ENCODE results near the gene COA7.

COA7 gene

DNA sequence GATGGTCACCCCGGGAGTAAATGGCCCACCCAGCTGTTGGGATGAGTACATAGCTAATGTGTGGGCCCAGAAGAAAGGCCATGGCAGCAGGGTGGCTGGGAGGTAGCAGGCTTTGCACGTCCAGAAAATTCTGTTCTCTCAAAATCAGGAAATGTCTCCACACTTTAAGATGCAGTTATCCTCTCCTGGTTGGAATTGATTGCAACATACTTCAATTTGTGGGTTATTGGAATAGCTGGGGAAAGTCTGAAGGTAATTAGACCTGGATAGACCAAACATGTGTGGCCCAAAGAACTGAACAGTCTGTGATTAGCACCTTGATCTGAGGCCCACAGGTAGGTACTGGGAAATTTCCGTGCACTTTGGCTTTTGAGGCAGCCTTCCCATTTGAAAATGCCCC is 30.2 kb downstream of the COA7 start:
- DNase-seq: no peak

GRCh38 chr1:52667290-52667689 is 30.9 kb downstream of the COA7 start:
- no peak for DNase-seq

- no peak for DNase-seq
Observed at GRCh38 chr1:52665006-52665941, 32.9 kb downstream of the COA7 start.

GRCh38 chr1:52663716-52664115 is 34.4 kb downstream of the COA7 start:
- no peak for DNase-seq

GRCh38 chr1:52662645-52663313 is 35.4 kb downstream of the COA7 start:
- no peak for DNase-seq

DNA sequence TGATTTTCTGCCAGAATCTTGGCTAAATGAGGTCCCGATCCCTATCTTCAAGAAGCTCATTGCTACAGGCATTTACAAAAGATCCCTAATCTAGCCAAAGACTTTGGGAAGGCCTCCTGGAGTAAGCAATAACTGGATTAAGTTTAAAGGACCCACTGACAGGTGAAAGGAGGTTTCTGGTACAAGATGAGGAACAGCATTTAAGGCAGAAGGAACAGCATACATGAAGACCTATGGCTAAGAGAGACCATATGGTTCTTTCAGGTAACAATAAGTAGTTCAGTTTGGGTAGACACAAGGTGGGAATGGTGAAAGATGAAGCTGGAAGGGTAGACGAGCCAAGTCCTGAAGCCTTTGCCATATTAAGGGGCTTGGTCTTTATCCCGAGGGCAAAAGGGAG is 37.3 kb downstream of the COA7 start:
- no peak for DNase-seq

GRCh38 chr1:52659851-52660596 is 38.1 kb downstream of the COA7 start:
- DNase-seq: no peak

GRCh38 chr1:52659356-52659755 is 38.8 kb downstream of the COA7 start:
- no peak for DNase-seq

DNA sequence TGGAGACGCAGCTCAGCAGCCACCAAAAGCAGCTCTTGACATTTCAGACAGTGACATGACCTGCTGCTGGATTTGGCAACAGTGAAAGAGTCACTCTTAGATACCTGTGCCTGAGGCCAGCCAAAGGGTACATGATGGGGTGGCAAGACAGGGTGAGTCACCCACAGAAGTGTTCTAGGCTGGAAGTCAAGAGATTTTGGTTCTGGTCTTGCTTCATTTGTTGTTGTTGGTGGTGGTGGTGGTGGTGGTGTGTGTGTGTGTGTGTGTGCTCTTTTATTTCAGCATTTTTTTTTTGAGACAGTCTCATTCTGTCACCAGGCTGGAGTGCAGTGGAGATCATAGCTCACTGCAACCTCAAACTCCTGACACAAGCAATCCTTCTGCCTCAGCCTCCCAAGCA is 39.4 kb downstream of the COA7 start:
- DNase-seq: no peak

GRCh38 chr1:52657702-52658101 is 40.4 kb downstream of the COA7 start:
- no peak for DNase-seq

- no peak for DNase-seq
Observed at GRCh38 chr1:52654063-52654462, 44.1 kb downstream of the COA7 start.

DNA sequence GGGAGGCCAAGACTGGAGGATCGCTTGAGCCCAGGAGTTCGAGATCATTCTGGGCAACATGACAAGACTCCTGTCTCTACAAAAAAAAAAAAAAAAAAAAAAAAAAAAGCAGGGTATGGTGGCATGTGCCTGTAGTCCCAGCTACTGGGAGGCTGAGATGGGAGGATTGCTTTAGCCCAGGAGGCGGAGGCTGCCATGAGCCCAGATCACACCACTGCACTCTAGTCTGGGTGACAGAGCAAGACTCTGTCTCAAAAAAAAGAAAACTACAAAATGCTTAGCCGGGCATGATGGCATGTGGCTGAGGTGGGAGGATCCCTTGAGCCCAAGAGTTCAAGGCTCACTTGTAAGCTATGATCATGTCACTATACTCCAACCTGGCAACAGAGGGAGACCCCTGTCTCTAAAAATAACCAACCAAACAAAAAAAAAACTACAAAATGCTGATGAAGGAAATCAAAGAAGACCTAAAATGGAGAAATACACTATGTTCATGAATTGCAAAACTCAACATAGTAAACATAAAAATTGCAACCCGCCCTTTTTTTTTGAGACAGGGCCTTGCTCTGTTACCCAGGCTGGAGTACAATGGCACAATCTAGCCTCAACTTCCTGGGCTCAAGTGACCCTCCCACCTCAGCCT is 44.8 kb downstream of the COA7 start:
- DNase-seq: no peak

DNA sequence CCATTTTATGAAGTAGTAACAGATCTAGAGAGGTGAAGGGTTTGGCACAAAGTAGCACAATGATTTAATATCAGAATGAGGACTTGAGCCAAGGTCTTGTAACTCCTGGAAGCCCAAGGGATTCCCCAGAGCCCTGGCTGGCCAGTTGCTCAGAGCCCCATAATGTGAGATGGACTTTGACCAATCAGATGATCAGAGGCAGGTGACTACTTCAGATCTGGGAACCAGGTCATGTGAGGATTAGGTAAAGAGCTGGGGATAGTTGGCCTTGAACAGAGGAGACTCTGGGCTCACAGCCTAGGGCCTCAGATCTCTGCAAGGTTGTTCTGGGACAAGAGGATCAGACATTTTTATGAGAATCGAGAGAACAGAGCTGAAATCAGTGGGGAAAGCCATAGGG is 46.2 kb downstream of the COA7 start:
- no peak for DNase-seq

DNA sequence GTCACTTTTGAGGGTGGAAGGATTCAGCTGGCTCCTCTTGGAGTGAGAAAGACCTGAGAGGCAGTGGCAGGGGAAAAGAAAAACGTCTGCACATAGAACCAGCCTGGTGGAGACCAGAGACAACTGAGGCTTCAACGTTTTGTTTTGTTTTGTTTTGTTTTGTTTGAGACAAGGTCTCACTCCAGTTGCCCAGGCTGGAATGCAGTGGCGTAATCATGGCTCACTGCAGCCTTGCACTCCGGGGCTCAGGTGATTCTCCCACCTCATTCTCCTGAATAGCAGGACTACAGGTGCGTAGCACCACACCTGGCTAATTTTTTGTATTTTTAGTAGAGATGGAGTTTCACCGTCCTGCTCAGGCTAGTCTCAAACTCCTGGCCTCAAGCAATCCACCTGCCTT is 52.9 kb downstream of the COA7 start:
- DNase-seq: no peak

- DNase-seq: no peak
Observed at GRCh38 chr1:52641307-52641706, 56.8 kb downstream of the COA7 start.

GRCh38 chr1:52640697-52641096 is 57.5 kb downstream of the COA7 start:
- no peak for DNase-seq

DNA sequence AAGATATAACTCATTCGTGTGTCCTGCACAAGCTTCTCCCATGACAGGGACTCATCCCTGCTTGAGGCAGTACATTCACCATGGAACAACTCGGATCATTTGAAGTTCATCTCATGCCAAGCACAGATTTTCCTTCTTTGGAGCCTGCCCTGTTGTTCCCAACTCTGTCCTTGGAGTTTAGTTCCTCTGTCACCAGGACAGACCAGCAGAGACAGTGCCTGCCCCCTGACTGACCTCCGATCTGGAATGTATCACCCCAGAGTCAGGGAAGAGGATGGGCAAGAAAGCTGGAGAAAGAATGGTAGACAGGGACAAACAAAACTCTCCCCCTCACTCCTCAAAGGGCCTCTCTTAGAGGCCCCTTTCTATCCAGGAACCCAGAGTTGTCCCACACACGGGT is 60.2 kb downstream of the COA7 start:
- DNase-seq: no peak

DNA sequence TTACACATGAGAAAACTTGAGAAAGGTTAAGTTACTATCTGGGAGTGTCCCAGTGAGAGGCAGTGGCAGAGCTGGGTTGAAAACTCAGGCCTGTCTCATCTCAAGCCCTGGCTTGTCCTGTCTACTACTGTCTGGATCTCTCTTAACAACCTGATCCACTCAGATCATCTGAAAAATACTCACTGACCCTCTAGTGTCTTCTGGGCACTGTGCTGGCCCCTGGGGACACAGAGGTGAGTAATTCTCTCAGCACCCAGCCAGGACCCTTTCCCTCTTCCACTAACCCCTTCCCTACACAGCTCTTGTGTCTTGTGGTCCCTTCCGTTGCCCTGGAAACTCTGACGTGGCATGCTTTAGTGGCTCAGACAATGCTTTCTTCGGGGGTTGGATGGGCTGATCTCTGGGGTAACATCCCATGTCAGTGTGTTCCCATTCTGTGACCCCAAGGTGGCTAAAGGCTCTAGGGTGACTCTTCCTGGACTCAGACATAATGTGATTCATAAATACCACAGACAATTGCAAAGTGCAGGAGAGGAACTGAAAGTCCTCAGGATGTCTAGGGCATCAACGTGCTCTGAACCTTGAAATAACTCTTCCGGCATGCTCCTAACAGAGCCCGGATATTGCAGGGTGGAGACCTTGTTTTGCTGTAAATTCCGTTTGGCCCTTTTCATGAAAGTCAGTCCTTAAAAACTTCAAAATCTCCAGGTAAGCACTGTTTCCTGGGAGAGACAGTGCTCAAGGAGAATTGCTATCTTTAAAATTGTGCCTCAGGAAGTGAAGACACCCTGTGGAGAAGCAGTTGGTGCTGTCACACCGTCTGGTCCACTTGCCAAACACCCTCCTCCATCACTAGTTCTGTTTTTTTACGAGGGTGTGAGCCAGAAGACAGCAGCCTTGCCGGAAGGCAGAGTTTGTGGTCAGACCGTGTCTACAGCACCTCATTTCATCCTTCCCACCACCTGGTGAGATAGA is 61.1 kb downstream of the COA7 start:
- DNase-seq: peak in 4 of 5 experiments; percentile 18 to 93 (median 62)

GRCh38 chr1:52635321-52636089 is 62.6 kb downstream of the COA7 start:
- peak in 2 of 5 experiments; percentile 31 to 60 for DNase-seq
